GM18951 (cell line): ENCODE data around the gene ATP8B4.

Experiments
- POLR2A ChIP-seq: IDR thresholded peaks from 4 replicates; pipeline ENCODE4 v1.6.1; 2011; ENCODE audit warnings: mild to moderate bottlenecking; ENCODE audit not compliant: insufficient read length, insufficient read depth; ENCODE audit errors: extremely low read depth
- in situ Hi-C: fragments of 300-500 bp; cut with MboI; formaldehyde crosslinking; loops from one replicate; pipeline ENCODE4 v1.12.0; 2022; ENCODE audit warnings: low sequenced_read_pairs, mixed read lengths, inconsistent platforms; ENCODE audit not compliant: unreplicated experiment

Gene ATP8B4

DNA sequence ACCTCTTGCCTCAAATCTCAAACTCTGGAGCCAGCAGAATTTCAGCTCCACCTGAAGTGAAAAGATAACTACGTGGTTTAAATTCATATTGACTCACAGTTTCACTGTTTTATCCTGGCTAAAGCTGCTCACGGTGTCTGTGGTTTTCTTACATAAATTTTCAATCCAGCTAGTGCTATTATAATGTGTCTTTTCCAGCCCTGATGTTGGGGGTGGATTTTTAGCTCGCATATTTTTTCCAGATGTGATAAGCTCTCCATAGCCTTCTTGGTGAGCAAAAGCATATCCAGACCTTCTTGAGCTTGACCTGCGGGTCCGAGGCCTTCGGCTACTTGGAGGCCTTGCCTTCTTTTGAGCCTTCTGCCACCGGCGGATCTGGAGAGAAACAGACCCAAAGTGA is 258.9 kb downstream of the ATP8B4 start:
- no peak for TF ChIP-seq POLR2A
- in situ Hi-C loops: no loop called here

DNA sequence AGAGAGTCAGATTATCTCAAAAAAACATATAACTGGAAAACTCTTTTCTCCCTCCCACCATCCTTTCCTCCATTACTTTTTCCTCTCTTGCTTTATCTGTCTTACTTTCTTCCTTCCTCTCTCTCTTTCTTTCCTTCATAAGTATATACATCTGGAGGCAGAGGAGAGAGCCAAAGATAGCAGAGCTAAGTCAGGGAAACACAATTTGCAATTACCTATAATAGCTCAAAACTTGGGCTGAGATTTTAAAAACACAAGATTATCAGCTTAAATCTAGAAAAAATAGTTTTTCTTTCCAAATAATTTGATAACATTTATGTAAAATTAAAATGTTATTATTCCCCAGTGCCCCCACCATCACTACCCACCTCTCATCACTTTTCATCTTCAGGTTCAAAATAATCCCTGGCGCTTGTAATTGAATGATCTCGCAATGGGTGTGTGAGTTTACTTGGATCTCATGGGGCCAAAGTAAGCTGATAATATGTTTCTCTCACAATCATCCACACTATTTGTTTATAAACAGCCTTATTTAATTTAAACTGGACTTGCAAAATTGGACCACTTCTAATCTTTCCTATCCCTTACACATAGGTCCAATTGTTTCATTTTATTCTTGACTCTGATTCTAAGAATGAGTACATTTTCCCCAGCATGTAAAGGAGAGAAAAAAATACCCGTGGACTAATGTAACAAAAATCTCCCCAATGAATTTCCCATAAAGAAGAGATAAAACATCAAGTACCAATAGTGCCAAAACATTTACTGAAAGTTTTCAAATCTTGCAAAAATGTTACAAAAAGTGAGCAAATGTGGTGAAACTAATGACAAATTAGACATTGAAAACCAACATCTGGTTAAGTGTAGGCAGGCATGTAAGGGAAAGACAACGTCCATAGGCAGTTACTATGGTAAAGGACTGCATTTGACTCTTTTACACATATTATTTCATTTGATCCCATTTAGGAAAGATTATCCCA is 261.2 kb downstream of the ATP8B4 start:
- in situ Hi-C loops: no loop called here
- TF ChIP-seq POLR2A: no peak

DNA sequence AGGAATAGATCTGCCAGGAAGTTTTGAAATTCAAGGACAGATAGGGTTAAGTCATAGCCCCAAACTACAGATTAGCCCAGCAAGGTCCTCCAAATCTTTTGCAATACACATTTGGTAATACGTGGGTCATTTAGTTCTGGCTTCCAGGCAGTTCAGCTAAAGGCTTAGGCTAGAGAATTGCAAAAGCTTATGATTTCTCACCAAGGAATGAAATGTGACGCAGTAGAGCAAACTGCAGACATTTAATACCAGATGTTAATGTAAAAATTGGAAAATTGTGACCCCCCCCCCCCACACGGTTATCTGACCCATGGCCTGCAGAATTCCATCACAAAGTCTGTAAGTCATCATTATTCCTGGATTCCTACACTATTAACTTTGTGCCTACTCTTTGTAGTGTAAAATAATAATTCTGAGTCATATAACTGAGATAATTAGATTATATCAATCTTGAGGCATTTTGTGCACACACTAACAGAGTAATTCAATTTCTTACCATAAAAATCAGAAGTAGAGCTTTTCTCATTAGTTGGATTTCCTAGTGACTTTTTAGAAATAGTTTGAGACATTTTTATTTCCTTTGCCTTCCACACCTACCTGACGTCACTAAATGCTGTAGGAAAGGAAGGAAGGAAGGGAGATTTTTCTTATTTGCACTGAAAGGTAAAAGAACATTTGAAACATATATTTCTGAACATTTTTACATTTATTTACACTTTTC is 263.0 kb downstream of the ATP8B4 start:
- TF ChIP-seq POLR2A: no peak
- in situ Hi-C loops: no loop called here

DNA sequence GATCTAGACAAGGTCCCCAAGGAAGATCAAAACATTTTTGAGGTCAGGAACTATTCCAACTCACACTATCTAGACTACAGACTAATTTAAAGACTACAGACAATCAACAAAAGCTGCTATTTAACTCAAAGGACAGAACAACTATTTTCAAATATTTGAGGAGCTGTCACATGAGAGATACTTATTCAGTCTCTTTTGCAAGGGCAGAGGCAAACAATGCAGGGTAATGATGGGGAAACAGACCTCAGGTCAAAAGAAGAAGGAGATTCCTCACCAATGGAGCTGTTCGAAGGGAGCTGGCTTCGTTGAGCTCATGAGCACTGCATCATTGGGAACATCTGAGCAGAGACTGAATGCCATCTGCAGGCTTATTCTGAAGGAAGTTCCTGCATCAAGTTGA is 266.3 kb downstream of the ATP8B4 start:
- TF ChIP-seq POLR2A: no peak
- in situ Hi-C loops: no loop called here

DNA sequence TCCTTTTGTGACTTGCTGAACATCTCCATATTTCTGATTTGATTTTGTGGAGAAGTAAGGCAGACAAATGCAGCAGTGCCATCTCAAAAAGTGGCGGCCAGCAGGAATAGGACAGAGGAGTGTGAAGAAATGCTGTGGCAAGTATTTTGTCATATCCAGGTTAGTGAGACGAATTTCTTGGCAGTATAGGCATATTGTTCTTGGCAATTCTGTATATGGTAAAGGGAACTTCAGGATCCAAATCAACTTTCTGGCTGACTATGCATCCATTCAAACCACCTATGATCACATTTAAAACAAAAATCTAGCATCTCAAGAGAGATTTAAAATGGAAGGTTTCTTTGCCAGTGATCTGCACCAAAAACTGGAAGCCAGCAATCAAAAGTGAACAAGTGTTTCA is 270.2 kb downstream of the ATP8B4 start:
- in situ Hi-C loops: no loop called here
- no peak for TF ChIP-seq POLR2A

DNA sequence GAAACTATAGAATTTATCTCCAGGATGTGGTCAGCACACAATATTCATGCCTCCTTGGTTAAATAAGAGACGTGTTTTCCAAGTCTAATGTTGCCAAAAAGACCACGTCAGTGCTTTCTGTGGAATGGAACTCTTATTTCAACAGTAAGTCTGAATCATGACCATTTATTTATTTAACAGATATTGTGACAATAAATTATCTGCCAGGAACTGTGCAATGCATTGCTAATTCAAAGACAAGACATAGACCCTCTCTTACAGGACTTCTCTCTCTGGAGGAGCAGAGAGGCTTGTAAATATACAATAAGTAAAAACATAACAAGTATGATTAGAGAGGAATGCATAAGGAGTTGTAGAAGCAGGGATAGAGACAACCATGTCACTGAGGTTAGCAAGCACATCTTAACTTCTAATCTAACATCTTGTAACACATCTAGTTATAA is 270.7 kb downstream of the ATP8B4 start:
- no peak for TF ChIP-seq POLR2A
- in situ Hi-C loops: no loop called here

DNA sequence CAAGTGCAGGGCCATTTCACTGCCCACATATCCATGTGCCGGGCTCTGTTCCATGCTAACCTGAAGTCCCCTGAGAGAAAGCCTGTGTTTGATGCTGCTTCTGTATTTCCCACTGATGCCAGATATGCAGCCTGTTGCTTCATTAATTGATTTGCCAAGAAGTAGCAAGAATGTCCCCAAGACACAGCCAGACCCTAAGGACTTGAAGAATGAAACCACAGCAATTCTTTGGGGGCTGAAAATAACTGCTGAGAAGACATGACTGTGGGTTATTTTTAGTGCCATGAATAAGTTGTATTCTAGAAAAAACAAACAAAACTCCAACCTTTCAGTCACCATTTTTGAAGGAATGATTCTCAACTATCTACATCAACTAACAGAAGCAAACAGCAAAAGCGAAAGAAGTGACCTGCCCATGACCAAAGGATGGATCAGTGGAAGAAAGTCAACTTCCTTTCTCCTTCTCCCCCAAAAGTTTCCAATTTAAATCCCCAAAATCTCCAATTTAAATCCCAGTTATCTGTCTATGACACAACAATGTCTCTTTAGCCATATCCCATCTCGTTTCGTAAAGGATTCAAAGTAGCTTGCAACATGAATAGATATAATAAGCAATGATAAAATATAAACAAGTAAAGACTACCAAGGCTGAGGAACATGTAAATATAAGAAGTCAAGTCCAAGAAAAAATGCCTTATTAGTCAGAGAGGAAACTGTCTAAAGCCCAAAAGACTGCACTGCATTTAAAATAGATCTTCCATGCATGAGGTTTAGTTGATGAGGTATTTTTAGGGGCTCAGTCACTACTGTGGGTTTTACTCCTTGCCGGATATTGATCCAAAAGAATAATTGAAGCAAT is 271.4 kb downstream of the ATP8B4 start:
- in situ Hi-C loops: no loop called here
- no peak for TF ChIP-seq POLR2A

DNA sequence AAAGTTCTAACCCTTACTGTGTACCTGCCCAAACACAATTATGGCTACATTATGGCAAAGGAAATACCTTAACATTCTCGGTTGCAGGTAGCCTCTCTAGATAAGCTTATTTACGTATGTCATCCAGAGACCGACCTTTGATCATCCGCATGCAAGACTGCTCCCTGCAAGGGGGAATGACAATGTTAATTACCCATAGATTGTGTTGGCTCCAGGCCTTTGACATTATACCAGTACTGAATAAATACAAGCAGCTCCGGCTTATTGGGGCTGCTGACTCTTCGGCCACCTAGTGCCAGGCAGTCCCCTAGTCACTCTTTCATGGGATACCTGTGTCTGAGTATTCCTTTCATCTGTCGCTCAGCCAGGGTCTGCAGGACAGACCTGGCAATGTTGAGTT is 274.6 kb downstream of the ATP8B4 start:
- no peak for TF ChIP-seq POLR2A
- in situ Hi-C loops: no loop called here

DNA sequence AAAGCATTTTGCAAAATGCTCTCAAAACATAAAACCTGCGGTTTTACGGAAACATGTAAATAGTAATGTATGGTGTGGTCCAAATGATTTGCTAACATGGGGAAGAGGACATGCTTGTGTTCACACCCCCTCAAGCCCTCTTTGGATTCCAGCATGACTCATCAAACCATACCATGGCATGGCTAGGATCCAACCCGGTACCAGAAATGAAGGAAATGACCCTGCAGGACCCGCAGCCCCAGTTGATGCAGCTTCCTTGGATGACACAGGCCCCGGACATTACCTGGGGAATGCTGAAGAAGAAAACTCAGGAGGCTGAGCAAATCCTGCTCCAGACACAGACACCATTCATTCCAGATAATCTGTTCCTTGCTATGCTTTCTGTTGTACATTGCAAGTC is 275.3 kb downstream of the ATP8B4 start:
- in situ Hi-C loops: no loop called here
- TF ChIP-seq POLR2A: no peak

DNA sequence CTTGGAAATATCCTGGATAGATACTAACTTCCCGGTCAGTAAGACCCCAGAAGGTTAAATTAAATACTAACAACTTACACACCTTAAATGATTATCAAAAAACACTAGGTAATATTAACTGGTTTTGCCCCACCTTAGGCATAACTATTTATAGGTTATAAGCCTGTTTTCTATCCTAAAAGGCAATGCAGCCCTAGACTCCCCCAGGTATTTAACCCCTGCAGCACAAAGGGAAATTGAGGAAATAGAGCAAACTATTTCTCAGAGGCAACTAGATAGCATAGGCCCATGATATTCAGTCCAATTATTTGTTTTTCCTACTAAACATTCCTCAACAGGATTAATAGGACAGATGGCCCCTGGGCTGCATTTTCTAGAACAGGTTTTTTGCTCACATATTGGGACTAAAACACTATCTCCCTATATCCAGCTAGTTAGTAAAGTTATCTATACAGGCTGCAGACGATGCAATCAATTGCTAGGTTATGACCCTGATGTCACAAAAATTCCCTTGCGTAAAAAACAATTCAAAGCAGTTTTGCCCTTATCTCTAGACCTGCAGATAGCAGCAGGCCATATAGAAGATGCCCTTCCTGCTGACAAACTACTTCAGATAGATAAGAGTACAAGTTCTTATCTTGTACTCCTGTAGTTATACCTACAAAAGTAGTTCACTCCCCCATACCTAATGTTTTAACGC is 276.9 kb downstream of the ATP8B4 start:
- in situ Hi-C loops: no loop called here
- no peak for TF ChIP-seq POLR2A

DNA sequence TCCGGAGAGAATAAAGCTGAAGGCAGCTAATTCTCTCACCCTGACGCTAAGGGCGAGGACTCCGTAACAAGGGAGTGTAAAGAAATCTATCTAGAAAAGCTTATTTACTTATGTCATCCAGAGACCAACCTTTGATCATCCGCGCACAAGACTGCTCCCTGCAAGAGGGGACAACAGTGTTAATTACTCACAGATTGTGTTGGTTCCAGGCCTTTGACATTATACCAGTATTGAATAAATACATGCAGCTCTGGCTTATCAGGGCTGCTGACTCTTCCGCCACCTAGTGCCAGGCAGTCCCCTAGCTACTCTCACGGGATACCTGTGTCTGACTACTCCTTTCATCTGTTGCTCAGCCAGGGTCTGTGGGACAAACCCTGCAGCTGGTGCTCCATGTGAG is 286.5 kb downstream of the ATP8B4 start:
- no peak for TF ChIP-seq POLR2A
- in situ Hi-C loops: no loop called here

DNA sequence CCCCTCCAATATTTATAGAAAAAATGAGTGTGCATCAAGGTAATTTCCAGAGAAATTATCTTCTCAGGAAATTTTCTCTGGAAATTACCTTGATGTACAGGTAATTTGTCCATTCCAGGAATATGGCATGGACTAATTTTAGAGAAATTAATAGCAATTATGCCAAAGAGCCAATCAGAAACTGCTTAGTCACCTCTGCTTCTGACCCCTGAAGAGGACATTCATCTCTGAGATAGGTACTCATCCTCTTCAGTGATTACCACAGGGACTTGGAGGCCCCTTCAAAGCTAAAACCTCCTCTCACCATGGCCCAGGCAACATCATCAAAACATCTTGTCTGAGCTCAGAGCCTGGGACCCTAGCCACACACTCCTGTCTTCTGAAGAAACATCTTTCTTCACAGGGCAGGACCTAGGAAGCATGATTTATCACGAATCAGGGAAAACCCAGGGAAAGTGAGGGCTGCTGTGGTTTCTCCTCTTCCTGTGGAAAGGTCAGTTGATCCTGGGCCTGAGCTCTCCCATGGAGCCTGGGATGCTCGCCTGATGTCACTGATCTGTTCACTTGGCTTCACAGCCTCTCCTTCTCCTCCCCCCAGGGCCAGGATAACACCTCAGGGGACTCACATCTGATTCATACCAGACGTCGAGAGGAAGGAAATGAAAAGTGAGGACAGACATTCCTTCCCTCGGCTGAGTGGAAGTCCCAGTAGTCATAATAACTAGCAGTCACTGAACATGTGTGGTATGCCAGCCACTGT is 287.6 kb downstream of the ATP8B4 start:
- in situ Hi-C loops: no loop called here
- no peak for TF ChIP-seq POLR2A

DNA sequence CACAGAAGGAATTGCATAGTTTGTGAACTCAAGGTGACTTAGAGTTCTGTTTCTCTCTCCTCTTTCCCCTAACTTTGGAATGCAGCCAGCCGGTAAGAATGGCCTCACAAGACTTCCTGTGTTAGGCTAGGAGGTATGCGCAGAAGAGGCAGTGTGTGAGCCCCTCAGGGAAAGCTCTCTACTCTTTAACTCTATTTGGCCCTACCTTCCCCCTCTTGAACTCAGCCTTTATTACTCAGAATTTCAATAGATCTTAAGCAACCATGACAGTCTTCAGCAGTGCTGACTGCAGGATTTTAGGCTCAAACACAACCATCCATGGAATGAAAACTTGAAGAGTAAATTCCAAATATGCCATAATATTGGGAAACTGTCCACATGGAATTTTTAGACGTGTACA is 288.6 kb downstream of the ATP8B4 start:
- in situ Hi-C loops: no loop called here
- no peak for TF ChIP-seq POLR2A
